Measurements from ENCODE around the gene WDR72.

The WDR72 gene

DNA sequence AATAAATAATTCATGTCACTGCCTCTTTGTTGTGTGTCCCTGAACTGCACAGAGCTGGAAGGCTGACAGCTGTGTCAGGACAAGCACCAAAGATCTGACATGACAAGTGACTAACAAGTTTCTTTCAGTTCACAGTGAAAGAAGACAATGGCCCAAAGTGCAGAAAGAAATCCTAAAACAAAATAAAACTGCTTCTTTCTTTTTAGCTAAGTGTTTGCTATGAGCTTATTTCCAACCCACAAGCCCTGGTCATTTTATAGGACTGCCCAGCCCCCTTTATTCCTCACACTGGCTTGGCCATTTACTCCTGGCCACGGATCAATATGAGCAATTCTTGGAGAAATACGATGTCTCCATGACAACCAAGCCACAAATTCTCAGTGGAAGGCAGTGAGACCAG lies 238.5 kb downstream of the WDR72 start:
- TF ChIP-seq POLR2A (IDR thresholded peaks at IDR 0.05; ENCODE audit: extremely low read depth, insufficient read length): no peak
- TF ChIP-seq MYC (IDR thresholded peaks at IDR 0.05; ENCODE audit: low read depth, low read length): no peak
- TF ChIP-seq, protein P1, sequence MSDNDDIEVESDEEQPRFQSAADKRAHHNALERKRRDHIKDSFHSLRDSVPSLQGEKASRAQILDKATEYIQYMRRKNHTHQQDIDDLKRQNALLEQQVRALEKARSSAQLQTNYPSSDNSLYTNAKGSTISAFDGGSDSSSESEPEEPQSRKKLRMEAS (IDR thresholded peaks at IDR 0.05; ENCODE audit: low read depth, low read length): no peak
- TF ChIP-seq CTCF (IDR thresholded peaks at IDR 0.05; ENCODE audit: low read depth, low read length): no peak
- no peak for DNase-seq (ENCODE audit: low read depth)
- H3K4me3 ChIP-seq (ENCODE audit: low read depth, low read length): no peak overlapping the region

DNA sequence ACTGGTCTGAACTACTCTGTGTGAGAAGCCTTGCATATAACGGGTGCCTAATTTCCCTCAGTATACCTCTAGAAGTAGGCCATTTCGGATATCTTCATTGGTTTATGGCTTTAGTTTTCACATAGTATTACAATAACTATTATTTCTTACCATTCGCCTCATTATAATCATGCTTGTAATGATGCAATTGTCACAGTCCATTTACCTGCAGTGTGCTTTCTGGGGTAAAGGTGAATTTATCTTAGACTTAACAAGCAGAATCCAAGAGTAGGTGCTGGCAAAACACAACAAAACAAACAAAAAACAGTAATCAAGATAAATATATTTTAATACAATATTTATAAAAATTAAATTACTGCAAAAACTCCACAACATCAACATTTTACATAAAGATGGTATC lies 246.0 kb downstream of the WDR72 start:
- no peak for TF ChIP-seq MYC (IDR thresholded peaks at IDR 0.05; ENCODE audit: low read depth, low read length)
- TF ChIP-seq CTCF (IDR thresholded peaks at IDR 0.05; ENCODE audit: low read depth, low read length): no peak
- no peak for TF ChIP-seq POLR2A (IDR thresholded peaks at IDR 0.05; ENCODE audit: extremely low read depth, insufficient read length)
- TF ChIP-seq, protein P1 (IDR thresholded peaks at IDR 0.05; ENCODE audit: low read depth, low read length): no peak
- no peak for DNase-seq (ENCODE audit: low read depth)

DNA sequence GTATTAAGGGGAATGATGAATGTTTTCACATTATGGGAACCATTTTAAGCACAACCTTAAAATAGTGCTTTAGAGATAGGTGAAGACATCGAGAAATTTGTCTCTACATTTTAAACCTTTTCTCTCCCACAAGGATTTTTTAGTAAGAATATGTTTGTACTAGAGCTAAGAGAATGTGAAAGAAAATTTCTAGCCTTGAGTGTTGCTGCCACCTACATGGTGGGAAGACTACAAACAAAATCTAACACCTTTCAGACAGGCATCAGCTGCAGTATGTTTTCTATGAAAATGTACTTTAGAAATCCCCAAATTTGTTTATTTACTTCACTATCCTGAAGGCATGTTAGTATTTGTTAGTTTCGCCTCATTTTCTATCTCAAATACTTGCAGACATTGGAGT lies 247.4 kb downstream of the WDR72 start:
- TF ChIP-seq CTCF (IDR thresholded peaks at IDR 0.05; ENCODE audit: low read depth, low read length) (no peak), POLR2A (IDR thresholded peaks at IDR 0.05; ENCODE audit: extremely low read depth, insufficient read length) (no peak), MYC (IDR thresholded peaks at IDR 0.05; ENCODE audit: low read depth, low read length) (no peak)
- TF ChIP-seq, protein P1 (IDR thresholded peaks at IDR 0.05; ENCODE audit: low read depth, low read length): no peak
- no peak overlapping the region for H3K4me3 ChIP-seq (ENCODE audit: low read depth, low read length)
- no peak for DNase-seq (ENCODE audit: low read depth)

More for the DNA sequence above, 246.0 kb downstream of the WDR72 start:
- H3K4me3 ChIP-seq (ENCODE audit: low read depth, low read length): no peak overlapping the region

DNA sequence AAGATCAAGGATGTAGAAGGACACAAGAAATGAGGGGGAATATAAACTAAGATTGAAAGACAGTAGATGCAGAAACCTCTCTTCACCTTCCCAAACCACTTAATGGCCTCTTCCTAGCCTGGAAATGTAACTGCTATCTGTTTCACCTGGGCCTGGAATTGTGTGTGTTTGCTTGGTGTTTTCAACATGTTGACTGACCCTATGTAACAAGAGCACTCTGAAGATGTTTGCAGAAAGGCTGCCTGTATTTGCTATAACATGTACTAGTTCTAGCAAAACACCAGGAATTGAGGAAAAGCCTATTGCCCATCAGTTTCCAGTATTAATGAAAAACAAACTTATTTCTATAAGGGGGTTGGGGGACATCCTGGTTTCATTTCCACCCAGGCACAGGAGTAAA lies 248.3 kb downstream of the WDR72 start:
- TF ChIP-seq POLR2A (IDR thresholded peaks at IDR 0.05; ENCODE audit: extremely low read depth, insufficient read length) (no peak), CTCF (IDR thresholded peaks at IDR 0.05; ENCODE audit: low read depth, low read length) (no peak), MYC (IDR thresholded peaks at IDR 0.05; ENCODE audit: low read depth, low read length) (no peak)
- TF ChIP-seq, protein P1 (IDR thresholded peaks at IDR 0.05; ENCODE audit: low read depth, low read length): no peak
- DNase-seq (ENCODE audit: low read depth): no peak

DNA sequence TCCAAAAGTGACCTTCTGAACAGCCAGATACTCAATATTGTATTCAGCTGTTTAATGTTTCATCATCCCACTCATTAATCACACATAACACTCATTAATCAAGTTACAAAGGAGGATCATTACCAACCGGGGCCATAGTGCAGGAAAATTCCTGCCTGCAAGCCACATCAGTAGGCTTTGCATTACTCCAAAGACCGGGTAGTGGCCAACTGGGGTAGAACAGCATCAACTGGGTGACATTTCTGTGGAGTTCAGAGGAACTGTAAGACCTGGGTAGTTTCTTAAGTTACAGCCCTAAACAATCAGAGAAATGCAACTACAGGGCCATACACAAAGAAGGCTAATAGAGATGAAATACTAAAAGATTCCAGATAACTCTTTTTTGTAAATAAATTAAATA lies 253.1 kb downstream of the WDR72 start:
- no peak overlapping the region for H3K4me3 ChIP-seq (ENCODE audit: low read depth, low read length)
- no peak for DNase-seq (ENCODE audit: low read depth)
- TF ChIP-seq MYC (IDR thresholded peaks at IDR 0.05; ENCODE audit: low read depth, low read length): no peak
- TF ChIP-seq CTCF (IDR thresholded peaks at IDR 0.05; ENCODE audit: low read depth, low read length): no peak
- no peak for TF ChIP-seq POLR2A (IDR thresholded peaks at IDR 0.05; ENCODE audit: extremely low read depth, insufficient read length)
- TF ChIP-seq, protein P1 (IDR thresholded peaks at IDR 0.05; ENCODE audit: low read depth, low read length): no peak

More for the DNA sequence above, 248.3 kb downstream of the WDR72 start:
- no peak overlapping the region for H3K4me3 ChIP-seq (ENCODE audit: low read depth, low read length)

DNA sequence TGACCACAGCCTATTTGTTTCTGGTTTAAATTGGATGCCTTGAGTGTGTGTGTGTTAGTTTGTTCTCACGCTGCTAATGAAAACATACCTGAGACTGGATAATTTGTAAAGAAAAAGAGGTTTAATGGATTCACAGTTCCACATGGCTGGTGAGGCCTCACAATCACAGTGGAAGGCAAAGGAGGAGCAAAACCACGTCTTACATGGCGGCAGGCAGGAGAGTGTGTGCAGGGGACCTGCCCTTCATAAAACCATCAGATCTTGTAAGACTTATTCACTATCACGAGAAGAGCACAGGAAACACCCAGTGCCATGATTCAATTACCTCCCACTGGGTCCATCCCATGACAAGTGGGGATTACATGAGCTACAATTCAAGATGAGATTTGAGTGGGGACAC lies 260.5 kb downstream of the WDR72 start:
- H3K4me3 ChIP-seq (ENCODE audit: low read depth, low read length): no peak overlapping the region
- no peak for DNase-seq (ENCODE audit: low read depth)
- TF ChIP-seq, protein P1 (IDR thresholded peaks at IDR 0.05; ENCODE audit: low read depth, low read length): no peak
- TF ChIP-seq CTCF (IDR thresholded peaks at IDR 0.05; ENCODE audit: low read depth, low read length) (no peak), POLR2A (IDR thresholded peaks at IDR 0.05; ENCODE audit: extremely low read depth, insufficient read length) (no peak), MYC (IDR thresholded peaks at IDR 0.05; ENCODE audit: low read depth, low read length) (no peak)

All from NB4 (cell line).